Large intestine (tissue), 12 donors: ENCODE data around the gene OR5M8. TPM values are rescaled to one million over a fixed set of nuclear protein-coding genes. Genes with fewer than 3 reads are reported as not detected.

Source experiments
- DNase-seq, 2 donors: peaks; one replicate each; pipeline versions ENCODE4 v3.0.0 to v3.0.0-alpha.2; 2013
- H3K27ac ChIP-seq: one replicate; pipeline ENCODE4 v1.5.1; 2013; ENCODE audit warnings: low read length
- H3K27me3 ChIP-seq: 2 replicates; pipeline ENCODE4 v1.6.1; 2013; ENCODE audit warnings: low read length; ENCODE audit not compliant: control insufficient read depth, insufficient read depth
- H3K36me3 ChIP-seq: 2 replicates; pipeline ENCODE4 v1.6.1; 2013; ENCODE audit warnings: low read length; ENCODE audit not compliant: control insufficient read depth, insufficient read depth
- H3K4me1 ChIP-seq: one replicate; pipeline ENCODE4 v1.6.1; 2013; ENCODE audit warnings: low read length; ENCODE audit not compliant: control insufficient read depth, insufficient read depth
- H3K4me3 ChIP-seq: one replicate; pipeline ENCODE4 v1.5.1; 2013; ENCODE audit warnings: low read length
- H3K9me3 ChIP-seq: one replicate; pipeline ENCODE4 v1.6.1; 2013; ENCODE audit warnings: mild to moderate bottlenecking, low read depth, low read length, moderate library complexity; ENCODE audit not compliant: control insufficient read depth
- WGBS: methylation state at CpG from one replicate; pipeline ENCODE4 v1.1.5; 2013; ENCODE audit warnings: low lambda C conversion rate; ENCODE audit not compliant: insufficient coverage; 5-methylcytosine and 5-hydroxymethylcytosine counted together
- long read RNA-seq, 11 donors: transcript quantifications; one replicate each; lab custom pipeline, GENCODE V29; 2026
- polyA plus RNA-seq: library from polyadenylated mRNA; unstranded; fragments of 120-200 nt; gene quantifications from one replicate; pipeline ENCODE4 v1.2.1, GENCODE V29; 2013

Gene OR5M8
- not detected for polyA plus RNA-seq
- long read RNA-seq, donor 1: 0 reads
- long read RNA-seq, donor 2: 0 reads
- long read RNA-seq, donor 3: 0 reads
- long read RNA-seq, donor 4: 0 reads
- long read RNA-seq, donor 5: 0 reads
- long read RNA-seq, donor 6: 0 reads
- long read RNA-seq, donor 7: 0 reads
- long read RNA-seq, donor 8: 0 reads
- long read RNA-seq, donor 9: 0 reads
- long read RNA-seq, donor 10: 0 reads
- long read RNA-seq, donor 11: 0 reads

- H3K9me3 ChIP-seq: peaks cover 1% of the 10 kb centered on the region
- H3K27me3 ChIP-seq: no peaks in the 10 kb centered on the region
- no peak within 1 kb of the TSS for H3K27ac ChIP-seq
- 92% methylated on average over 4 of the region's 7 CpGs for WGBS
- no peak within 1 kb of the TSS for H3K4me3 ChIP-seq
- peaks cover 8% of the 10 kb centered on the region for H3K4me1 ChIP-seq
- no peaks in the 10 kb centered on the region for H3K36me3 ChIP-seq
- no peak for DNase-seq
These were observed at the start of gene OR5M8 for GRCh38 chr11:56491270-56491669. Gene OR5M8, minus strand, starts transcription at chr11:56491370. Its CDS starts 0 bp downstream, at chr11:56491370.

- H3K4me1 ChIP-seq: peaks cover 10% of the 10 kb centered on the region
- no peak overlapping the region for H3K27ac ChIP-seq
- no peaks in the 10 kb centered on the region for H3K9me3 ChIP-seq
- H3K36me3 ChIP-seq: no peaks in the 10 kb centered on the region
- no peak overlapping the region for H3K4me3 ChIP-seq
- WGBS: no CpG with 5 or more reads among the region's 3 CpGs
- H3K27me3 ChIP-seq: no peaks in the 10 kb centered on the region
- peak; percentile 43 to 71 for DNase-seq
These were observed 42.0 kb upstream of the OR5M8 start for GRCh38 chr11:56533054-56533740.

GRCh38 chr11:56531856-56532255, 40.7 kb upstream of the OR5M8 start:
- Histone ChIP-seq H3K36me3 (no peaks in the 10 kb centered on the region), H3K27ac (no peak overlapping the region), H3K4me3 (no peak overlapping the region), H3K27me3 (no peaks in the 10 kb centered on the region), H3K9me3 (no peaks in the 10 kb centered on the region), H3K4me1 (peaks cover 10% of the 10 kb centered on the region)
- WGBS: no CpG with 5 or more reads among the region's 2 CpGs
- peak in 1 of 2 donors; percentile 31 for DNase-seq

GRCh38 chr11:56522008-56522407, 30.8 kb upstream of the OR5M8 start:
- peak; percentile 19 to 70 for DNase-seq
- Histone ChIP-seq H3K4me1 (no peaks in the 10 kb centered on the region), H3K9me3 (no peaks in the 10 kb centered on the region), H3K27me3 (no peaks in the 10 kb centered on the region), H3K27ac (no peak overlapping the region), H3K36me3 (no peaks in the 10 kb centered on the region), H3K4me3 (no peak overlapping the region)
- WGBS: no CpG with 5 or more reads among the region's 5 CpGs

GRCh38 chr11:56513280-56513679, 22.1 kb upstream of the OR5M8 start:
- Histone ChIP-seq H3K4me3 (no peak overlapping the region), H3K27me3 (no peaks in the 10 kb centered on the region), H3K9me3 (no peaks in the 10 kb centered on the region), H3K27ac (no peak overlapping the region), H3K4me1 (no peaks in the 10 kb centered on the region), H3K36me3 (no peaks in the 10 kb centered on the region)
- DNase-seq: no peak
- WGBS: 75% methylated on average over 1 of the region's 1 CpG

- Histone ChIP-seq H3K4me1 (no peaks in the 10 kb centered on the region), H3K9me3 (no peaks in the 10 kb centered on the region), H3K36me3 (no peaks in the 10 kb centered on the region), H3K4me3 (no peak overlapping the region), H3K27ac (no peak overlapping the region), H3K27me3 (no peaks in the 10 kb centered on the region)
- no peak for DNase-seq
- 100% methylated on average over 1 of the region's 1 CpG for WGBS
These were observed 18.3 kb upstream of the OR5M8 start for GRCh38 chr11:56509439-56509838.

GRCh38 chr11:56497010-56497409, 5.8 kb upstream of the OR5M8 start:
- Histone ChIP-seq H3K27ac (no peak overlapping the region), H3K4me3 (no peak overlapping the region), H3K36me3 (no peaks in the 10 kb centered on the region), H3K27me3 (no peaks in the 10 kb centered on the region), H3K4me1 (no peaks in the 10 kb centered on the region), H3K9me3 (peaks cover 16% of the 10 kb centered on the region)
- no peak for DNase-seq
- no CpG with 5 or more reads among the region's 28 CpGs for WGBS

GRCh38 chr11:56495117-56495516, 3.9 kb upstream of the OR5M8 start:
- Histone ChIP-seq H3K4me1 (no peaks in the 10 kb centered on the region), H3K36me3 (no peaks in the 10 kb centered on the region), H3K27me3 (no peaks in the 10 kb centered on the region), H3K27ac (no peak overlapping the region), H3K9me3 (peaks cover 16% of the 10 kb centered on the region), H3K4me3 (no peak overlapping the region)
- WGBS: no CpG with 5 or more reads among the region's 2 CpGs
- DNase-seq: no peak

GRCh38 chr11:56486801-56487200, 4.4 kb downstream of the OR5M8 start:
- Histone ChIP-seq H3K27ac (peak overlapping the region; percentile 54), H3K4me1 (peaks cover 15% of the 10 kb centered on the region), H3K9me3 (no peaks in the 10 kb centered on the region), H3K4me3 (no peak overlapping the region), H3K27me3 (no peaks in the 10 kb centered on the region), H3K36me3 (no peaks in the 10 kb centered on the region)
- DNase-seq: peak; percentile 67 to 68
- no CpG with 5 or more reads among the region's 3 CpGs for WGBS

- no CpG with 5 or more reads among the region's 1 CpG for WGBS
- H3K4me3 ChIP-seq: no peak overlapping the region
- H3K9me3 ChIP-seq: no peaks in the 10 kb centered on the region
- peak; percentile 29 to 76 for DNase-seq
- no peaks in the 10 kb centered on the region for H3K36me3 ChIP-seq
- H3K27me3 ChIP-seq: no peaks in the 10 kb centered on the region
- no peak overlapping the region for H3K27ac ChIP-seq
- peaks cover 10% of the 10 kb centered on the region for H3K4me1 ChIP-seq
These were observed 16.4 kb downstream of the OR5M8 start for GRCh38 chr11:56474729-56475235.
